H1 (cell line): Measurements from ENCODE around the gene ABCB7. TPM values are rescaled to one million over a fixed set of nuclear protein-coding genes. Genes with fewer than 3 reads are reported as not detected.

Experiments
- ASH2L ChIP-seq: fragments of 200-600, 300-600 bp; sonication (generic); IDR thresholded peaks from one replicate; pipeline ENCODE4 v1.7.1; 2017; ENCODE audit warnings: low read length
- CHD1 ChIP-seq: IDR thresholded peaks from 2 replicates; pipeline ENCODE4 v1.6.1; 2012; ENCODE audit warnings: low read depth, low read length, improper control_type of control experiment
- CHD7 ChIP-seq: fragments of 300-600 bp; sonication (generic); IDR thresholded peaks from 2 replicates; pipeline ENCODE4 v1.7.1; 2012; ENCODE audit warnings: low read length, moderate library complexity, mild to moderate bottlenecking, inconsistent platforms; ENCODE audit not compliant: insufficient replicate concordance
- GABPA ChIP-seq: IDR thresholded peaks from 2 replicates; pipeline ENCODE4 v1.6.1; 2011; ENCODE audit warnings: mild to moderate bottlenecking, low read length, moderate library complexity, borderline replicate concordance; ENCODE audit not compliant: insufficient read depth
- KDM4A ChIP-seq: IDR thresholded peaks from one replicate; pipeline ENCODE4 v1.7.1; 2012; ENCODE audit warnings: low read depth, mild to moderate bottlenecking, moderate library complexity, low read length, inconsistent platforms; ENCODE audit not compliant: severe bottlenecking
- RBBP5 ChIP-seq: IDR thresholded peaks from 2 replicates; pipeline ENCODE4 v1.7.1; 2012; ENCODE audit warnings: low read depth, mild to moderate bottlenecking, inconsistent platforms, low read length, moderate library complexity, borderline replicate concordance
- SAP30 ChIP-seq: fragments of 300-600 bp; sonication (generic); IDR thresholded peaks from 2 replicates; pipeline ENCODE4 v1.7.1; 2012; ENCODE audit warnings: low read length, moderate library complexity, mild to moderate bottlenecking, inconsistent platforms; ENCODE audit not compliant: insufficient read depth, insufficient replicate concordance
- SIN3A ChIP-seq, 2 experiments: IDR thresholded peaks in 1 of 2; conservative IDR thresholded peaks in 1 of 2; 2 replicates each; pipeline ENCODE4 v1.6.1; 2011 to 2012; ENCODE audit warnings: low read length in 2 of 2, improper control_type of control experiment in 1 of 2, low read depth in 1 of 2, mild to moderate bottlenecking in 1 of 2
- SIRT6 ChIP-seq: IDR thresholded peaks from one replicate; pipeline ENCODE4 v1.7.1; 2012; ENCODE audit warnings: low read length, inconsistent platforms
- SP1 ChIP-seq: IDR thresholded peaks from 2 replicates; pipeline ENCODE4 v1.6.1; 2011; ENCODE audit warnings: low read depth, low read length
- TAF1 ChIP-seq: IDR thresholded peaks from 2 replicates; pipeline ENCODE4 v1.6.1; 2011; ENCODE audit warnings: mild to moderate bottlenecking, low read depth, low read length
- polyA plus RNA-seq, 7 experiments: library from polyadenylated mRNA; depleted of rRNA in 3 of 7; stranded (reverse) in 5 of 7; unstranded in 2 of 7; fragments of >200 nt in 5 of 7; fragments of 200-250 nt in 2 of 7; gene quantifications; 1 replicate in 5 of 7; 2 replicates in 1 of 7; 4 replicates in 1 of 7; pipeline versions ENCODE4 v1.2.1 to v1.2.3, GENCODE V29; 2011 to 2013; ENCODE audit warnings: missing spikeins in 2 of 7, mixed read lengths in 2 of 7
- total RNA-seq: library from RNA; stranded (reverse); fragmentation: NEBNext Ultra II Directional; extraction: Animal tissue kit (Norgen Biotek cat#: 25700); gene quantifications from 2 replicates; pipeline ENCODE4 v1.2.1, GENCODE V29; 2021

Gene ABCB7
- total and polyA plus RNA-seq, 2 of the 8 experiments (the other 6 are each of a cell fraction or from before 2014, with no cell fraction given) = 24.3 to 43.3 TPM

DNA sequence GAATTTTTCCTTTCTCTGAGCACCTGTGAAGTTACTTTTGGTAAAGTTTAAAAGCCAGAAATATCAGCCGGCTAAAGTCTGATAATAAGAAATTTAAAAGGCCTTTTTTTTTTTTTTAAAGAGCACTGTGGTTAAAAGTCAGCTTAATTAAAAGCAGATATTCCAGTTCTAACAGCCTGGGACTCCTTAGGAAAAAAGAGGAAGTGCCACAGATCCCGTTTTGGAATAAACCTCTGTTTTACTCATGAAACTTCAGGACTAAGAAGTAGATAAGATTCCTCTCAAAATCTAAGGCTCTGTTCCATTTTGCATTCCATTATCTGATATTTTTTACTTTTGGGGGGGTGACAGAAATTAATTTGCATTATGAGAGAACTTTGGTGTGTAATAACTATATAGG, 37.8 kb downstream of the ABCB7 start (continued):
- TF ChIP-seq CHD7 (no peak), TAF1 (no peak), SAP30 (no peak), SIN3A (conservative IDR thresholded peaks at IDR 0.05 in 1 of 2, IDR thresholded peaks at IDR 0.05 in 1 of 2; ENCODE audit: low read depth in 1 of 2, low read length in 2 of 2) (no peak), SIRT6 (no peak), KDM4A (no peak), SP1 (no peak), RBBP5 (no peak), GABPA (no peak), ASH2L (no peak), CHD1 (no peak)
